Activated naive CD8-positive, alpha-beta T cell treated with anti-CD3 and anti-CD28 coated beads for 36 hours (primary cell): Measurements from ENCODE around the gene TMEM80. TPM values are rescaled to one million over a fixed set of nuclear protein-coding genes. Genes with fewer than 3 reads are reported as not detected.

Experiments
- total RNA-seq, 2 experiments: library from RNA; stranded (reverse); gene quantifications; one replicate each; pipeline ENCODE4 v1.2.3, GENCODE V29; 2021

TMEM80 gene
- total RNA-seq, 2 experiments from 2014 or later = 7.6 to 9.2 TPM

Other genes with a start within 250 kb of the TMEM80 start
- gene PTDSS2, start 245.5 kb upstream of the TMEM80 start, total RNA-seq = 10 to 100 TPM; 17.3 to 18.2 TPM
- gene RNH1, start 188.6 kb upstream of the TMEM80 start, total RNA-seq = 10 to 100 TPM; 94.7 to 97.2 TPM
- gene HRAS, start 160.2 kb upstream of the TMEM80 start, total RNA-seq = 10 to 100 TPM; 46.0 to 48.7 TPM
- 1 to 10 TPM; 1.4 to 2.2 TPM for gene LRRC56, start 158.3 kb upstream of the TMEM80 start, total RNA-seq
- 1 to 10 TPM; 1.2 to 1.3 TPM for gene LMNTD2, start 135.1 kb upstream of the TMEM80 start, total RNA-seq
- gene RASSF7, start 134.8 kb upstream of the TMEM80 start, total RNA-seq = 10 to 100 TPM in 1 of 2 experiments, 1 to 10 TPM in 1; 9.8 to 11.5 TPM
- 10 to 100 TPM; 42.3 to 44.3 TPM for gene PHRF1, start 119.3 kb upstream of the TMEM80 start, total RNA-seq
- gene IRF7, start 79.9 kb upstream of the TMEM80 start, total RNA-seq = 10 to 100 TPM; 60.6 to 61.2 TPM
- gene CDHR5, start 70.9 kb upstream of the TMEM80 start, total RNA-seq = not detected
- not detected for gene SCT, start 68.6 kb upstream of the TMEM80 start, total RNA-seq
- gene DRD4, start 58.5 kb upstream of the TMEM80 start, total RNA-seq = under 1 TPM; 0.26 to 0.37 TPM
- gene DEAF1, start 594 bp upstream of the TMEM80 start, total RNA-seq = 10 to 100 TPM; 46.1 to 49.7 TPM
- gene EPS8L2, start 10.4 kb downstream of the TMEM80 start, total RNA-seq = 10 to 100 TPM; 13.3 to 15.9 TPM
- 100 to 1,000 TPM; 231 to 243 TPM for gene TALDO1, start 51.6 kb downstream of the TMEM80 start, total RNA-seq
- 10 to 100 TPM; 47.7 to 51.9 TPM for gene GATD1, start 81.7 kb downstream of the TMEM80 start, total RNA-seq
- gene CEND1, start 94.3 kb downstream of the TMEM80 start, total RNA-seq = 1 to 10 TPM in 1 of 2 experiments, under 1 TPM in 1; 0.94 to 1.0 TPM
- gene SLC25A22, start 102.5 kb downstream of the TMEM80 start, total RNA-seq = 10 to 100 TPM; 54.4 to 56.5 TPM
- gene PIDD1, start 109.4 kb downstream of the TMEM80 start, total RNA-seq = 10 to 100 TPM; 29.4 to 30.5 TPM
- 1,000 to 10,000 TPM; 3,139 to 3,274 TPM for gene RPLP2, start 114.2 kb downstream of the TMEM80 start, total RNA-seq
- gene PNPLA2, start 123.1 kb downstream of the TMEM80 start, total RNA-seq = 10 to 100 TPM; 32.7 to 34.7 TPM
- 1 to 10 TPM in 1 of 2 experiments, under 1 TPM in 1; 0.76 to 1.1 TPM for gene CRACR2B, start 132.1 kb downstream of the TMEM80 start, total RNA-seq
- 10 to 100 TPM; 47.3 to 51.1 TPM for gene CD151, start 137.1 kb downstream of the TMEM80 start, total RNA-seq
- gene POLR2L, start 146.7 kb downstream of the TMEM80 start, total RNA-seq = 100 to 1,000 TPM; 121 to 134 TPM
- gene TSPAN4, start 147.0 kb downstream of the TMEM80 start, total RNA-seq = 10 to 100 TPM; 12.8 to 16.2 TPM
- 10 to 100 TPM; 73.1 to 81.6 TPM for gene CHID1, start 215.0 kb downstream of the TMEM80 start, total RNA-seq
- 10 to 100 TPM; 26.3 to 30.3 TPM for gene AP2A2, start 230.1 kb downstream of the TMEM80 start, total RNA-seq